GM15510 (cell line): ENCODE measurements around the gene RBBP6.

Source experiments
- POLR2A ChIP-seq: IDR thresholded peaks from 3 replicates; pipeline ENCODE4 v1.6.1; 2011; ENCODE audit warnings: borderline replicate concordance; ENCODE audit not compliant: insufficient read length; ENCODE audit errors: extremely low read depth

The RBBP6 gene

GRCh38 chr16:24516900-24517669, 22.3 kb upstream of the RBBP6 start:
- no peak for TF ChIP-seq POLR2A

DNA sequence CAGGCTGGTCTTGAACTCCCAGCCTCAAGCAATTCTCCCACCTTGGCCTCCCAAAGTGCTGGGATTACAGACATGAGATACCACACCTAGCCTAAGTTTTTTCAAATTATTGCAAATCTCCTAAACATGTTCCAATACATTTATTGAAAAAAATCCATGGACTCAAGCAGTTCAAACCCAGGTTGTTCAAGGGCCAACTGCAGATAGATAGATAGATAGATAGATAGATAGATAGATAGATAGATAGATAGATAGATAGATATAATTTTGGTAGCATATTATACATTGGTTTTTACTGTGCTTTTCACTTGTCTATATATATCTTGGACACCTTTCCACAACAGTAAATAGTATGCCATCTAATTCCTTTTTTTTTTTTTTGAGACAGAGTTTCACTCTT, 20.9 kb upstream of the RBBP6 start:
- TF ChIP-seq POLR2A, result no peak

DNA sequence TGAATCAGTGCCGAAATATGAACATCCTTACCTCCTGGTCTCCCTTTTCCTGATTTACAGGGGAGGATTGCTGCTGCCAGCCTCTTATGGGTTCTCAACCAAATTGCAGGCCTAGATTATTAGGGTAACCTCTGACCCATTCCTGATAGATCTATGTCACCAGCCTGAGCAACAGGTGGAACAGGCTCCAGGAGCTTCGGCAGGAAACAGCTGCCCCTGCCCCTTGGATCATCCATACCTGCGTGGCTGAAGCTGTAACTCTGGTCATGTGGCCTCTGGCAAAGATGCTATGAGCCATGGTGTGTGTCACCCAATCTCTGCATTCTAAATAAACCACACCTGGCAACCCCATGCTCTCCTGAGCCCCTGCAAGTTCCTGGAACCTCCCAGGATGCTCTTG, 18.4 kb upstream of the RBBP6 start:
- no peak for TF ChIP-seq POLR2A

DNA sequence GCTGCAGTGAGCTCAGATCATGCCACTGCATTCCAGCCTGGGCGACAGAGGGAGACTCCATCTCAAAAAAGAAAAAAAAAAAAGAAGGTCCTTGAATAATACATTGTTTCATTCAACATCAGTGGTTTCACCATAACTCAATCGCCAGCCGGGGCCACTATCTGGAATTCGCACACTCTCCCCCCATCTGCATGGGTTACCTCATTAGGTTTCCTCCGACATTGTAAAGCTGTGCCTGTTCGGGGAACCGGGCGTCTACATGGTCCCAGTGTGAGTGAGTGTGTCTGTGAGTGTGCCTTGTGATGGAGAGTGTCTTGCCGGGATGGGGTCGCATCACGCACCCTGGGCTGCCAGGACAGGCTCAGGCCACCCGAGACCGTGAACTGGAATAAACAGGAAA, 16.6 kb upstream of the RBBP6 start:
- no peak for TF ChIP-seq POLR2A

GRCh38 chr16:24523569-24523968, 15.8 kb upstream of the RBBP6 start:
- TF ChIP-seq POLR2A, result no peak

GRCh38 chr16:24524855-24525677, 14.3 kb upstream of the RBBP6 start:
- no peak for TF ChIP-seq POLR2A

- no peak for TF ChIP-seq POLR2A
Observed at GRCh38 chr16:24525970-24526559, 13.3 kb upstream of the RBBP6 start.

- no peak for TF ChIP-seq POLR2A
Observed at GRCh38 chr16:24526701-24527495, 12.5 kb upstream of the RBBP6 start.

DNA sequence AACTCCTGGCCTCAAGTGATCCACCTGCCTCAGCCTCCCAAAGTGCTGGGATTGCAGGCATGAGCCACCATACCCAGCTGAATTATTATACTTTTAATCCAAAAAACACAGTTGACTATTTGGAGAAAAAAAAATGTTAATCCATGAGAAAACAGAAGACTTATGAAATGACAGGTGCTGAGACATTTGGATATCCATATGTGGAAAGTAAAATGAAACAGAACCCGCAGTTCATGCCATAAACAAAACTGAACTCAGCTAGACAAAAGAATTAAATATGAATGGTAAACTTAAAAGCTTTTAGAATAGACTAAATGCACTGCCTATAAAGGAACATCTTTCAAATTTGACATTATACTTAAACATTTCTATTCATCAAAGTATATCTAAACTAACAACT, 8.2 kb upstream of the RBBP6 start:
- TF ChIP-seq POLR2A, result no peak

DNA sequence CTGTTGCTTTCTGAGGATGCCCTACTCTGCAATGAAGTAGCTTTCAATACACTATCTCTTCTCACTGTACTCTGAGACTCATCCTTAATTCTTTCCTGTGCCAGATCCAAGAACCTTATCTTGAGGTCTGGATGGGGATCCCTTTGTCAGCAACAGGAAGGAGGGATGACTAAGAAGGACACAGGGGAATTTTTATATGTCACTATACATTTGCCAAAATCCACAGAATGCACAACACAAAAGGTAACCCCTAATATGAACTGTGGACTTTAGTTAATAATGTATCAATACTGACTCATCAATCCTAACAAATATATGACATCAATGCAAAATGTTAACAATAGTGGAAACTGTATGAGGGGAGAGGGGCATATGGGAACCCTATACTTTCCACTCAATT, 4.7 kb upstream of the RBBP6 start:
- no peak for TF ChIP-seq POLR2A

DNA sequence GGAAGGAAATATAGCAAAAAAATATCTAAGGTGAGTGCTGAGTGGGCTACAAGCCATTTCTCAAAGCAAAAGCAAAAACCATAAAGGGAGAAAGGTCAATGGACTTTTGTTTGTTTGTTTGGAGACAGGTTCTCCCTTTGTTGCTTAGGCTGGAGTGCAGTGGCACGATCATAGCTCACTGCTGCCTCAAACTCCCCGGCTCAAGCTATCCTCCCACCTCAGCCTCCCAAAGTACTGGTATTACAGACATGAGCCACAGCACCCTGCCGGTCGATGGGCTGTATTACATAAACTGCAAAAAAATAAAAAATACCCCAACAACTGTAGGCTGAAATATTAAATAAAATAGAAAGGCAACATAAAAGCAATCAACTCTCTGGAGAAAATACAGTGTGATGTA, 3.5 kb upstream of the RBBP6 start:
- TF ChIP-seq POLR2A, result no peak

- no peak for TF ChIP-seq POLR2A
Observed at GRCh38 chr16:24536671-24537070, 2.7 kb upstream of the RBBP6 start.

- TF ChIP-seq POLR2A, result no peak
Observed at GRCh38 chr16:24537474-24538337, 1.7 kb upstream of the RBBP6 start.

GRCh38 chr16:24538756-24539294, 541 bp upstream of the RBBP6 start:
- no peak for TF ChIP-seq POLR2A
